Stimulated activated CD4-positive, alpha-beta T cell treated with anti-CD3 and anti-CD28 coated beads, Interleukin-1b, Interleukin-23, amount 100 ng/mL, for 1 hour (primary cell): Measurements from ENCODE around the gene HSPG2.
"Not testable (repeated sequence)": the region's sequence is repeated elsewhere in the genome, so short reads cannot be mapped to it uniquely, and the experiment has no call there.

Source experiments
- DNase-seq, 2 donors: peaks; one replicate each; pipeline ENCODE4 v3.0.0-alpha.2; 2020; ENCODE audit warnings: low read depth in 2 of 2

HSPG2 gene

GRCh38 chr1:21955501-21956281, 18.6 kb upstream of the HSPG2 start:
- DNase-seq: no peak

DNA sequence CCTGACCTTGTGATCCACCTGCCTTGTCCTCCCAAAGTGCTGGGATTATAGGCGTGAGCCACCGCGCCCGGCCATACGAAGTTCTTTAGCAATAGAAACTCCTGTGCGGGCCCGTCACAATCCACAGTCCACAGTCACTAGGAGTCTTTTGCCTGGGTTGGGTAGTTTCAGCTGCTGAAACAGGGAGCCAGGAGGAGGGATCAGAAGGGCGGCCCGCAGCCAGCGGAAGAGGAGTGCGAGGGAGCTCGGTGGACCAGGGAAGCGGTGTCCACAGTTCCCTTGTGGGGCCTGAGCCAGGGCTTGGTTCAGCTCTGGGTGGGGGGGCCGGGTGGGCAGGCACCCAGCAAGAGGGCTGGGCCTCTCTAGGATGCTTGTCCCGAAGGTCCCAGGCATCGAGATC, 17.9 kb upstream of the HSPG2 start:
- no peak for DNase-seq

GRCh38 chr1:21952786-21953520, 15.8 kb upstream of the HSPG2 start:
- DNase-seq: no peak

GRCh38 chr1:21951226-21951870, 14.2 kb upstream of the HSPG2 start:
- DNase-seq: no peak

GRCh38 chr1:21950734-21951133, 13.6 kb upstream of the HSPG2 start:
- DNase-seq: no peak

DNA sequence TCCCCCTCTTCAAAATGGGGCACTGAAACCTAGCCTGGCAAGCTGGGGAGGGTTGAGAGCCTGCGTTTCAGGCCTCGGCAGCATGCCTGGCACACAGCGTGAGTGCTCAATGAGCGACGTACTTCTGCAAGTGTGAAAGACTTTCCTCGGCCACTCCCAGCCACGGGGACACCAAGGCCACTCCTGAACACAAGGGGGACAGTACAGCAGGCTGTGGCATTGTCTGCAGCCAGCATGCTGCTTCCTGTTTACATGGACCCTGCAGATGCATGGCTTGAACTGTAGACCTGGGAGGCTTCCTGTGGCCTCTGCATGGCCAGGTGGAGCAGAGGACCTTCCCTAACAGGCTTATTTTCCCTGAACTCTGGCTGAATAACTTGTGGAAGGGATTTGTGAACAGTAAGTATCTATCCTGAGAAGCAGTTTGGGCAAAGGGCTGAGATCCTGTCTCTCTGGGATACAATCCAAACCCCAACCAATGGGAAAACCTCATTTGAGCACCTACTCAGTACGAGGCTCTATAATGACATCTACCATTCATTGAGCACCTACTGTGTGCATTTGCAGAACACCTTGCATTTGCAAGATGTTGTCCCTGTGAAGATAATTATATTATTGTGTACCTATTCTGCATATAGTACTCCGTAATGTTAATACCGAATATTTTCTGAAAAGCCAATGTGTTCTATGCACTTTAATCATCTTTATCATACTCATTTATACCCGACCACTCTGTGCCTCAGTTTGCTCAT, 9.9 kb upstream of the HSPG2 start:
- no peak for DNase-seq

- DNase-seq: no peak
Observed at GRCh38 chr1:21944733-21945073, 7.6 kb upstream of the HSPG2 start.

DNA sequence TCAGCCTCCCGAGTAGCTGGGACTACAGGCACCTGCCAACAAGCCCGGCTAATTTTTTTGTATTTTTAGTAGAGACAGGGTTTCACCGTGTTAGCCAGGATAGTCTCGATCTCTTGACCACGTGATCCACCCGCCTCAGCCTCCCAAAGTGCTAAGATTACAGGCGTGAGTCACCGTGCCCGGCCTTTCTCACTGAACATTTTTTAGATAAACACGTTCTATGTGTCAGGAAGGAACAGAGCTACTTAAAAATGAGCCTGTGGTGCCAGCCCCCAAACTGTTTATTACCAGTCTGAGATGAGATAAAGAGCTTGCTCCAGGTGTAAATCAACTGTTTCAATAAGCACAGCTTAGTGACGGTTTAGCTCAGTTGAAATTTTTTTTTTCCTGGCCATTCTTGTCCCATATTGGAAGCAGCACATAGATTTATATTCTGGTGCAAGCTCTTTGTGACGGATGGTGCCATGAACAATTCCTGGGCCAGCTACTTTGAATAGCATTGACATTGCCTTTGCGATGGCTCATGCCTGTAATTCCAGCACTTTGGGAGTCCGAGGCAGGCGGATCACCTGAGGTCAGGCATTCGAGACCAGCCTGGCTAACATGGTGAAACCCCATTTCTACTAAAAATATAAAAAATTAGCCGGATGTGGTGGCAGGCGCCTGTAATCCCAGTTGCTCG, 6.0 kb upstream of the HSPG2 start:
- not testable (repeated sequence) for DNase-seq

DNA sequence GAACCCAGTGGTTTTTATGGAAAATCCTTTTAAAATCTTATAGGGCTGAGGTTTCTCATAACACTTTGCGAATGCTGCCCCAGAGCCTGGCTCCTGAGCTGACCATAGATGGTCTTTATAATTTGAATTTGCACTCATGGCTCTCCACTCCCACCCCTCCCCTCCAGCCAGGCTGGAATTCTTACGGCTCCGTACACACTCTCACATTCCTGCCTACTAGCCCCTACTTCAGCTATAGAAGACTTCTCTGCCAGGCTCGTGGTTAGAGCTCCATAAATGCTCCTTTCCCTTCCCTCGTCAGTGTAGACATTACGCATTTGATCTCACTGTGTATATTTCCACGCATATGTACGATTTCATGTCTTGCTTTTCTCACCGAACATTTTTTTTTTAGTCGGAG, 5.4 kb upstream of the HSPG2 start:
- DNase-seq: no peak

GRCh38 chr1:21941370-21941769, 4.3 kb upstream of the HSPG2 start:
- DNase-seq: no peak

DNA sequence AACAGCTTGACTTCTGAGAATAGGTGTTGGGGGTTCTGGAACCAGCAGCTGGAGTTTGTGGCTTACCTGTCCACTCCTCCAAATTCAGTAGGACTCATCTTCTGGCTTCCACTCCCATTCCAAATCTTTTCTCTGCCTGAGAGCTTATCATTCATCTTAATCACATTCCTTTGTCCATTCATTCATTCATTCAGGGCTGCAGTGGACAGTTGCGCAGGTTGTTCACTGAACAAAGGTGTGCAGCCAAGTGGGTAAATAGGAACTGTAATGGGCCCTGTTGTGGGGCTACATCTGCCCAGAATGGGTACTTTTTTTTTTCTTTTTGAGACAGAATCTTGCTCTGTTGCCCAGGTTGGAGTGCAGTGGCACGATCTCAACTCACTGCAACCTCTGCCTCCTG, 3.4 kb upstream of the HSPG2 start:
- no peak for DNase-seq

GRCh38 chr1:21939650-21940374, 2.7 kb upstream of the HSPG2 start:
- no peak for DNase-seq

DNA sequence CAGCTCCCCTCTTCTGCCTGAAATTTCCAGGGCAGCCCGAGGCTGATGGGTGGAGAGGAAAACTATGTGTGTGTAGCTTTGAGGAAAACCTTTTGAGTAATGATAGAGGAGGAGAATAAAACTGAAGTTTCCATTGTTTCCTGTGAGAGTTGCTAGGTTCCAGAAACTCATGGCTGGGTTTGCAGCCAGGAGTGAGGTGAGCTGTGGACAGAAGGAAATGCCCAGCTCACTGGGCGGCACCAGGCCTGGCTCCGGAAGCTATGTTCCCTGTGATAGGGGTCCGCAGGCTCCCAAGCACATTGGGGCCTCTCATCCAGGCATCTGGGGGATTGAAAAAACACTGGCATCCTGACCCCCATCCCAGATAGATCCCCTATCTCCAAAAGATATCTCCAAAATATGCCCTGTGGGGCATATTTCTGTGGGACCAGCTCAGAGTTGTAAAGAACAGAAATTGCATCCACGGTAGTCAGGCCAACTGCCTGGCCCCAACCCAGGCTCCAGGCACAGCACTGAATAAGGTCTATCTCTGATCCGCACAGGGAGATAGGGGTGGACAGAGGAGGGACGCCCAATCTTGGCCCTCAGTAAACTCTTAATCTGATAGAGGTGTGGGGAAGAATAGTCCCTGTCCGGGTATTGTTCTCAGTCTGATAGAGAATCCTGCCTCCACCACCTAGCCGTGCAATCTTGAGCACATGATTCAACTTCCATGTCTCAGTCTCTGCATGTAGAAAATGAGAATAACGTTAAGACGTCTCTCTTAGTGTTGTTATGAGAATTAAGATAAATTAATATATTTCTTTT, 1.8 kb upstream of the HSPG2 start:
- no peak for DNase-seq

DNA sequence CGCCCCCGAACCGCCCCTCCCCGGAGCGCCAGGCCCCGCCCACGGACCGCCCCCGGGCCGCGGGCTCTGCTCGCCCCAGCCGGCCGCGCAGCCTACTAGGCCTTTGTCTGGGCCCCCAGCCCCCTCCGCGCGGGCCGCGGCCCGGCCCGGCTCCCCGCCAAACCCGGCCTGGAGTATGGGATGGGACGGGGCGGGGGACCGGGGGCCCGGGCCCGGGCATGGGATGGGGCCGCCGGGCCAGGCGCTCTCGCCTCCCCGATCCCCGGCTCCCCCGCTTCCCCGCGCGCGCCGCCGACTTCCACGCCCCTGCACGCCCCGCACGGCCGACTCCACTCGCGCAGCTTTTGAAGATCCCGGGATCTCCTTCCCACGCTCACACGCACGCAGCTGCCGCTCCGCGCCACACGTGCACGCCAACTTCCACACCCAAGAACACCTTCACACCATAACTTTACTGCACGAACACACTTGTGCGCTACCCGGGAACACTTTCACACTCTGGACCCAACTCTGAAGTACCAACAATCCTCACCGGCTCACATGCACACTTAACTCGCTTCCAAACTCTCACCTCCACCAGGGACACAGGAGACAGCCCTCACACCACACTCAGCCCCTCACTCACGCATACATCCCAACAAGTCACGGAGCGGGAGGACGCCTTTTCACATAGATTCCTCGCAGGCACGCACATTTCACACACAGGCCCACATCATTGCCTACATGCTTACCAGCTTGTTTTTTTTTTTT, 437 bp upstream of the HSPG2 start:
- DNase-seq: peak; percentile 51 to 52

- DNase-seq: no peak
Observed at GRCh38 chr1:21936366-21937031, 611 bp downstream of the HSPG2 start.

GRCh38 chr1:21935891-21936365, 1.2 kb downstream of the HSPG2 start:
- DNase-seq: no peak

- DNase-seq: no peak
Observed at GRCh38 chr1:21935393-21935804, 1.7 kb downstream of the HSPG2 start.

GRCh38 chr1:21933397-21934248, 3.5 kb downstream of the HSPG2 start:
- no peak for DNase-seq
